Upper lobe of left lung (tissue), 4 donors: ENCODE data around the gene PRKCH.

Source experiments
- CTCF ChIP-seq, 6 experiments: fragments of 450-650 bp in 4 of 6; fragments of 200-600 bp in 2 of 6; sonication (generic) in 2 of 6; IDR thresholded peaks; one replicate each; pipeline ENCODE4 v1.5.1; 2016 to 2019; ENCODE audit warnings: antibody characterized with exemption in 6 of 6
- EP300 ChIP-seq, 4 donors: sonication (generic); formaldehyde crosslinking; IDR thresholded peaks; one replicate each; pipeline ENCODE4 v1.5.1; 2017; ENCODE audit warnings: antibody characterized with exemption in 4 of 4, control low read depth in 2 of 4
- POLR2AphosphoS5 ChIP-seq, 2 donors: sonication (generic); formaldehyde crosslinking; IDR thresholded peaks; one replicate each; pipeline ENCODE4 v1.5.1; 2017; ENCODE audit warnings: antibody characterized with exemption in 2 of 2

GRCh38 chr14:61527325-61528100 is 206.1 kb downstream of the PRKCH start:
- TF ChIP-seq POLR2AphosphoS5 (IDR thresholded peaks at IDR 0.05) = no peak
- TF ChIP-seq CTCF (IDR thresholded peaks at IDR 0.05) = no peak
- no peak for TF ChIP-seq EP300 (IDR thresholded peaks at IDR 0.05)
